Measurements from ENCODE around the gene TEC.

TEC gene

GRCh38 chr4:48258845-48259397 lies 10.7 kb downstream of the TEC start:
- peaks cover 23 to 50% of the 10 kb centered on the region in 2 donors for H3K4me1 Mint-ChIP-seq
- H3K36me3 Mint-ChIP-seq: peaks cover 7 to 22% of the 10 kb centered on the region in 2 donors
- no peak for ATAC-seq (replicated peaks)

GRCh38 chr4:48255959-48256342 lies 13.7 kb downstream of the TEC start:
- Mint-ChIP-seq H3K27me3 (no peaks in the 10 kb centered on the region), H3K4me3 (no peak overlapping the region), H3K9me3 (peaks cover 0 to 3% of the 10 kb centered on the region in 2 donors), H3K36me3 (peaks cover 4 to 22% of the 10 kb centered on the region in 2 donors), H3K4me1 (peaks cover 22 to 43% of the 10 kb centered on the region in 2 donors), H3K27ac (no peak overlapping the region)
- no peak for DNase-seq
- ATAC-seq (replicated peaks): peak; percentile 31 to 62

More at GRCh38 chr4:48258845-48259397, 10.7 kb downstream of the TEC start:
- H3K9me3 Mint-ChIP-seq: peaks cover 0 to 3% of the 10 kb centered on the region in 2 donors
- DNase-seq: no peak
- H3K27me3 Mint-ChIP-seq: no peaks in the 10 kb centered on the region
- no peak overlapping the region for H3K4me3 Mint-ChIP-seq
- peak overlapping the region; percentile 53 for H3K27ac Mint-ChIP-seq

- Mint-ChIP-seq H3K36me3 (peaks cover 8 to 26% of the 10 kb centered on the region in 2 donors), H3K4me3 (no peak overlapping the region), H3K27me3 (no peaks in the 10 kb centered on the region), H3K27ac (no peak overlapping the region), H3K9me3 (peaks cover 0 to 3% of the 10 kb centered on the region in 2 donors), H3K4me1 (peaks cover 23 to 38% of the 10 kb centered on the region in 2 donors)
- peak; percentile 83 to 85 for ATAC-seq (replicated peaks)
- DNase-seq: no peak
Measured at GRCh38 chr4:48255072-48255958, 14.3 kb downstream of the TEC start.

- DNase-seq (no peak), ATAC-seq (replicated peaks) (no peak)
- H3K36me3 Mint-ChIP-seq: peaks cover 8 to 29% of the 10 kb centered on the region in 2 donors
- H3K4me3 Mint-ChIP-seq: no peak overlapping the region
- no peaks in the 10 kb centered on the region for H3K27me3 Mint-ChIP-seq
- peaks cover 20 to 30% of the 10 kb centered on the region in 2 donors for H3K4me1 Mint-ChIP-seq
- peaks cover 0 to 3% of the 10 kb centered on the region in 2 donors for H3K9me3 Mint-ChIP-seq
- H3K27ac Mint-ChIP-seq: no peak overlapping the region
Measured at GRCh38 chr4:48254381-48255071, 15.1 kb downstream of the TEC start.

- H3K36me3 Mint-ChIP-seq: peaks cover 8 to 25% of the 10 kb centered on the region in 2 donors
- H3K4me3 Mint-ChIP-seq: no peak overlapping the region
- H3K4me1 Mint-ChIP-seq: peaks cover 23 to 36% of the 10 kb centered on the region in 2 donors
- DNase-seq: no peak
- no peaks in the 10 kb centered on the region for H3K27me3 Mint-ChIP-seq
- H3K9me3 Mint-ChIP-seq: peaks cover 0 to 3% of the 10 kb centered on the region in 2 donors
- H3K27ac Mint-ChIP-seq: no peak overlapping the region
- ATAC-seq (replicated peaks): no peak
Measured at GRCh38 chr4:48252313-48252712, 17.3 kb downstream of the TEC start.

- Mint-ChIP-seq H3K27me3 (no peaks in the 10 kb centered on the region), H3K4me1 (peaks cover 25 to 43% of the 10 kb centered on the region in 2 donors), H3K36me3 (peaks cover 8 to 24% of the 10 kb centered on the region in 2 donors), H3K4me3 (no peak overlapping the region), H3K9me3 (peaks cover 0 to 3% of the 10 kb centered on the region in 2 donors), H3K27ac (no peak overlapping the region)
- ATAC-seq (replicated peaks) (no peak), DNase-seq (no peak)
Measured at GRCh38 chr4:48250980-48251379, 18.7 kb downstream of the TEC start.

- DNase-seq (no peak), ATAC-seq (replicated peaks) (no peak)
- Mint-ChIP-seq H3K27me3 (no peaks in the 10 kb centered on the region), H3K36me3 (peaks cover 8 to 21% of the 10 kb centered on the region in 2 donors), H3K27ac (no peak overlapping the region), H3K4me1 (peaks cover 22 to 38% of the 10 kb centered on the region in 2 donors), H3K4me3 (no peak overlapping the region), H3K9me3 (peaks cover 0 to 3% of the 10 kb centered on the region in 2 donors)
Measured at GRCh38 chr4:48250343-48250742, 19.3 kb downstream of the TEC start.

- Mint-ChIP-seq H3K4me3 (no peak overlapping the region), H3K27me3 (no peaks in the 10 kb centered on the region), H3K36me3 (peaks cover 8 to 25% of the 10 kb centered on the region in 2 donors), H3K9me3 (no peaks in the 10 kb centered on the region), H3K27ac (no peak overlapping the region), H3K4me1 (peaks cover 17 to 28% of the 10 kb centered on the region in 2 donors)
- ATAC-seq (replicated peaks) (no peak), DNase-seq (no peak)
Measured at GRCh38 chr4:48249378-48249777, 20.3 kb downstream of the TEC start.

- no peak overlapping the region for H3K27ac Mint-ChIP-seq
- peaks cover 8 to 24% of the 10 kb centered on the region in 2 donors for H3K36me3 Mint-ChIP-seq
- H3K4me1 Mint-ChIP-seq: peaks cover 16 to 27% of the 10 kb centered on the region in 2 donors
- DNase-seq (no peak), ATAC-seq (replicated peaks) (no peak)
- no peaks in the 10 kb centered on the region for H3K27me3 Mint-ChIP-seq
- no peak overlapping the region for H3K4me3 Mint-ChIP-seq
- no peaks in the 10 kb centered on the region for H3K9me3 Mint-ChIP-seq
Measured at GRCh38 chr4:48248559-48248953, 21.1 kb downstream of the TEC start.

GRCh38 chr4:48247878-48248558 lies 21.6 kb downstream of the TEC start:
- no peak overlapping the region for H3K27ac Mint-ChIP-seq
- DNase-seq: no peak
- H3K4me3 Mint-ChIP-seq: no peak overlapping the region

GRCh38 chr4:48247142-48247877 lies 22.3 kb downstream of the TEC start:
- no peaks in the 10 kb centered on the region for H3K27me3 Mint-ChIP-seq
- H3K36me3 Mint-ChIP-seq: peaks cover 8 to 24% of the 10 kb centered on the region in 2 donors
- no peak overlapping the region for H3K4me3 Mint-ChIP-seq
- DNase-seq (no peak), ATAC-seq (replicated peaks) (peak; percentile 74 to 83)
- H3K4me1 Mint-ChIP-seq: peaks cover 17 to 35% of the 10 kb centered on the region in 2 donors
- no peaks in the 10 kb centered on the region for H3K9me3 Mint-ChIP-seq
- H3K27ac Mint-ChIP-seq: peak overlapping the region; percentile 56

More at GRCh38 chr4:48247878-48248558, 21.6 kb downstream of the TEC start:
- no peaks in the 10 kb centered on the region for H3K27me3 Mint-ChIP-seq
- no peaks in the 10 kb centered on the region for H3K9me3 Mint-ChIP-seq
- ATAC-seq (replicated peaks): no peak
- peaks cover 17 to 32% of the 10 kb centered on the region in 2 donors for H3K4me1 Mint-ChIP-seq
- peaks cover 8 to 24% of the 10 kb centered on the region in 2 donors for H3K36me3 Mint-ChIP-seq

GRCh38 chr4:48244665-48245064 lies 25.0 kb downstream of the TEC start:
- H3K9me3 Mint-ChIP-seq: no peaks in the 10 kb centered on the region
- H3K36me3 Mint-ChIP-seq: peaks cover 2 to 12% of the 10 kb centered on the region in 2 donors
- DNase-seq: no peak
- no peak overlapping the region for H3K27ac Mint-ChIP-seq
- H3K27me3 Mint-ChIP-seq: no peaks in the 10 kb centered on the region
- no peak overlapping the region for H3K4me3 Mint-ChIP-seq
- peaks cover 14 to 35% of the 10 kb centered on the region in 2 donors for H3K4me1 Mint-ChIP-seq
- ATAC-seq (replicated peaks): no peak

GRCh38 chr4:48243887-48244286 lies 25.8 kb downstream of the TEC start:
- Mint-ChIP-seq H3K9me3 (no peaks in the 10 kb centered on the region), H3K27ac (no peak overlapping the region), H3K27me3 (no peaks in the 10 kb centered on the region), H3K4me1 (peaks cover 14 to 34% of the 10 kb centered on the region in 2 donors), H3K36me3 (peaks cover 2 to 12% of the 10 kb centered on the region in 2 donors), H3K4me3 (no peak overlapping the region)
- DNase-seq: no peak
- no peak for ATAC-seq (replicated peaks)

Measured in stimulated activated naive B cell treated with anti-CD40 and anti-IgM and Interleukin-4, amounts not matched to agents 10 μg/mL and 1 μg/mL and 100 μg/mL, for 72 hours (primary cell).